HG03196 (cell line): Measurements from ENCODE around the gene DPEP2NB.

ENCODE experiments used
- ATAC-seq: cut with Tn5 transposase; IDR thresholded peaks from one replicate; pipeline ENCODE4 v1.9.1; 2021; ENCODE audit not compliant: unreplicated experiment

DPEP2NB gene

DNA sequence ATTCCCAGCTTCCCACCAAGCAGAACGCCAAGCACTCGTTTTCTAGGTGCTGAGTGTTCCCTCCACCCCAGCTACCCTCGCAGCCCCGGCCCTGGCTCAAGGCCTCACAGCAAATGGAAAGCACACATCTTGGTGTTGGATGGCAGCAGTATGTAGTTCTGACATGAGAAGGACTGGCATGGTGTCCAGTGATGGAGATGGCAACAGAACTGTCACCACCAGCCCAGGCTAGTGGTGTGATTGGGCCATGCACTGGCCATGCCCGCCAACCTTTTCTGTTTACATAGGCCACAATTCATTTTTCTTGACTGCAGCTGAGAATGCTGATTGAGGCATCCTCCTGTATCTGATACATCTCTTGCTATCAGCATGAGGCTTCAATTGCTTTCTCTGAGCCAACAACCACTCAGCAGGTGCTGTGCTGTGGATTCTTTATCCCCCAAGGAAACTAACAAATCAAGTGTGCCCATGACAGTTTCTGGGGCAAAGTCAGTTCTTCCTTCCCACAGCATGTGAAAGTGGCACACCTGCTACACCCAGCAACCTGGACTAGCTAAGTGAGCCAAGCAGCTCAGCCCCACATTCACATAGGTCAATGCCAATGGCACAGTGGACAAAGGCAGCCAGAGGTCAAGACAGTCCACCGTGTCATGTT, 51.1 kb downstream of the DPEP2NB start:
- no peak for ATAC-seq

DNA sequence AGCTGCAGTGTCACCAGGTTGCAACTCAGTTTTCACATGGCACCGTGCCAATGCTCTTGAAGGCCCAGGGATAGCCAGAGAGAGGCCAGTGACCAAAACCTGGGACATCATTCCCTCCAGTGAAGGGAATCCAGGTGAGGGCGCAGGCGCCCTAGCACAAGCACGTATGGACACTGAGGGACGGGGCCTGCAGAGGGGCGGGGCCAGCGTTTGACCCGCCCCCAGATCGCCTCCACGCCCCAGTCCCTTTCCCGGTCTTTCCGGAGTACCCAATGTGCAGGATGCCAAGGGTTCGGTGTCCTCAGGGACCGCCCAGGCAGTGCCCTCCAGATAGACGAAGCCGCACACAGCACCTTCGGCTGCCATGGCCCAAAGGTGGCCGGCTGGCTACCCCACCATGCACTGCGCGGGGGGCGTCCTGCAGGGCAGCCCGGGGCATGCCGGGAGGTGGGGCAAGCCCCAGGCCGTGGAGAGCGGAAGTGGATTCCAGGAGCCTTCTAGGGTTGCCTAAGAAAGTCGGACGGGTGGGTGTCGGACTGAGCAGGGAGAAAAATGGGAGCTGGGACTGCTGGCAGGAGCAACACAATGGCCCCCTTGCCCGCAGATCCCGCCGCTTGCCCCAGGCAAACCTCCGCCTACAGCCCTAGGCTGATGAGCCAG, 51.9 kb downstream of the DPEP2NB start:
- no peak for ATAC-seq
